GM19395 (cell line): ENCODE measurements around the gene RNF138.
"Not testable (repeated sequence)": the region's sequence is repeated elsewhere in the genome, so short reads cannot be mapped to it uniquely, and the experiment has no call there.

Source experiments
- ATAC-seq: cut with Tn5 transposase; IDR thresholded peaks from one replicate; pipeline ENCODE4 v1.9.1; 2021; ENCODE audit warnings: mild to moderate bottlenecking, moderate library complexity; ENCODE audit not compliant: unreplicated experiment

RNF138 gene

DNA sequence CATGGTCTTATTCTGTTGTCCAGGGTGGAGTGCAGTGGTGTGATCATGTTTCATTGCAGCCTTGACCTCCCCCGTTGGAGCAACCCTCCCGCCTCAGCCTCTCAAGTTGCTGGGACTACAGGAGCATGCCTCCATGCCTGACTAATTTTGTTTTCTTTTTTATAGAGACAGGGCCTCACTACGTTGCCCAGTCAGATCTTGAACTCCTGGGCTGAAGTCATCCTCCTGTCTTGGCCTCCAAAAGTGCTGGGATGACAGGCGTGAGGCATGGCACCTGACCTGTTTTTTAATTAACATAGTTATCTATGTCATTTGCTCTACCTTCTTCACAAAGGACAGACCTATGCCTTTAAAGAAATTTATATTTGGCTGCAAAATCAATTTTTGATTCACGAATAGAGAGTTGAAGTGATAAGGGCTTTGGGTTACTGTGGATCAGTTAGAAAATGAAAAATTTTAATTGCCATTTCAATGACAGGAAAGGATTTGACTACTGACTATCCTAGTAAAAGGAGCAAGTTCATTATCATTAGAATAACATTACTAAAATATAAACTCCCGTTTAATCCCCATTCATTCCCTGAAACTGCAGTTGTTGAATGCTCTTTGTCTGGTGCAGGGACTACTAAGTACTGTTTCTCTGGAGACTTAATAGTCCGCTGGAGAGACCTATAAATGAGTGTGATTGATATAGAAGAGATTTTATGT is 3.7 kb downstream of the RNF138 start:
- no peak for ATAC-seq

DNA sequence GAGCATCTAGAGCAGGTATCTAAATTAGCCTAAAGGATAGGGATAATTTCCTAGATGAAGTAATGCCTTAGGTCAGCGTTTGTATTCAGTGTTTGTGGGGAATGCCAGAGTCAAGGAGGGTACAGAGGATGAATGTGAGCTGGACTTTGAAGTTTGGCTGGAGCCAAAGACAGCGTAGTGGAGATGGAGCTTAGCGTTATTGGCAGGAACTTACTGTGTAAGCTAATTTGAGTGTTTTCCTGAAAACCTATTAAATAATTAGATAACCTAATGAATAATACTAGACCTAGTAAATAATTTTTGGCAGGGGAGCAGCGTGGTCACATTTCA is 4.2 kb downstream of the RNF138 start:
- ATAC-seq: no peak

DNA sequence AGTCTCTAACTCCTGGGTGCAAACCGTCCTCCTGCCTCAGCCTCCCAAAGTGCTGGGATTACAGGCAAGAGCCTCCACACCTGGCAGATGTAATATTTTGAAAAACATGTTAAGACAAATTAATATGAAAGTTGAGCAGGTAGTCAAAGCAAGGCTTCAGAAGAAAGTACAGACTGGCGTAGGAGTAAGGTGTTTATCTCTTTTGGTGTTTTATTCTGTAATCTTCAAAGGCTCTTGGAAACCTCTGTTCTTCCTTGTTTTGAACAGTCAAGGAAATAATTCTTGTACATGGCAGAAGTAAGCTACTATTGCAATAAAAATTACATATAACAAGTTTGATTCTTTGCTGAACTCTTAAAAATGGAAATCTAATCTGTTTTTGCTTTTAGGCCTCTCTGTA is 5.3 kb downstream of the RNF138 start:
- ATAC-seq: no peak

DNA sequence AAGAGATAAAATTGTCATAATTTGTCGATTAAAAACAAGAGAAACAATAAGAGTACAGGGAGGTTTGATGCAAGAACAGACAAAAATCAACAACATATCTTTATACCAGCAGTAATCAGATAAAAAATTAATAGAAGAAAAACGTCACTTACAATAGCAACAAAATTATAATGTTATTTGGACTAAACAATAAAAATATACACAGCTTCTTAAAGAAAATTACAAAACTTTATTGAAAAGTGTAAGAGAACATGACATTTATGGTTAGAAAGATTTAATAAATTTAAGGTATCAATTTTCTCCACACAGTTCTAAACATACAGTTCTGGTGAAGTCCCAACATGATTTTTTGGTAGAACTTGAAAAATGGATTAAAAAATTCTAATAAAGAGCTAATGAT is 12.8 kb downstream of the RNF138 start:
- no peak for ATAC-seq

DNA sequence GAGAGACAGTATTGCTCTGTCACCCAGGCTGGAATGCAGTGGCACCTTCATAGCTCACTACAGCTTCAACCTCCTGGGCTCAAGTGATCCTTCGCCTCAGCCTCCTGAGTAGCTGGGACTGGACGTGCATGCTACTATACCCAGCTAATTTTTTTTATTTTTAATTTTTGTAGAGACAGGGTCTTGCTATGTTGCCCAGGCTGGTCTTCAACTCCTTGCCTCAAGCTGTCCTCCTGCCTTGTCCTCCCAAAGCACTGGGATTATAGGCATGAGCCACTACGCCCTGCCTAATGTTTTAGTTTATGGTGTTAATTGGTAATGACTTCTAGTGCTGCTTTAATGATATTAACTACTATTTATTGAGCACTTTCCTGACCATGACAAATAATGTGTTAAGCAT is 18.3 kb downstream of the RNF138 start:
- ATAC-seq: no peak

DNA sequence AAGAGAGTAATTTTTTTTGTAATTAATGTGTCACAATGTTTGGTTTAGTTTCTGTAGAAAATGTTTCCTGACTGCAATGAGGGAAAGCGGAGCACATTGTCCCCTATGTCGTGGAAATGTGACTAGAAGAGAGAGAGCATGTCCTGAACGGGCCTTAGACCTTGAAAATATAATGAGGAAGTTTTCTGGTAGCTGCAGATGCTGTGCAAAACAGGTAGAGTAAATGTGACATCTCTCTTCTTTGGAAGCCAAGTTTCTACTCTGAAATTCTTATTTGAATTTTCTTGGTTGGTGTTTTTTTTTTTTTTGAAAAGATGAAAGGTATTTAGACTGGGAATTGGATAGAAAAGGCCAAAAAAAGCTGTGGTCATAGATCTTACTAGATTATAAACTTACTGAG is 20.0 kb downstream of the RNF138 start:
- no peak for ATAC-seq

DNA sequence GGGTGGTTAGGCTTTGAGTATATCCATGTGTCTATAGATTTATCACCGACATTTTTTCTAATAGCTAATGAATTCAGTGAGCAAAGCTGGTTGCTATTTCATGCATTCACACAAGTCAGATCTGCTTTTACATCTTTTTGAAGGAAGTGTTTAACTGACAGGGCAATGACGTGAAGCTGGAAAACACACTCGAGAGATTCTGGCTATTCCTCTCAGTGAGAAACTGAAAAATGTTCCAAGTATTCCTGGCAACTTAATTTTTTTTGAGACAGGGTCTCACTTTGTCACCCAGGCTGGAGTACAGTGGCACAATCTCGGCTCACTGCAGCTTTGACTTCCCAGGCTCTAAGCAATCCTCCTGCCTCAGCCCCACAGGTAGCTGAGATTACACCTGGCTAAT is 21.2 kb downstream of the RNF138 start:
- ATAC-seq: no peak

DNA sequence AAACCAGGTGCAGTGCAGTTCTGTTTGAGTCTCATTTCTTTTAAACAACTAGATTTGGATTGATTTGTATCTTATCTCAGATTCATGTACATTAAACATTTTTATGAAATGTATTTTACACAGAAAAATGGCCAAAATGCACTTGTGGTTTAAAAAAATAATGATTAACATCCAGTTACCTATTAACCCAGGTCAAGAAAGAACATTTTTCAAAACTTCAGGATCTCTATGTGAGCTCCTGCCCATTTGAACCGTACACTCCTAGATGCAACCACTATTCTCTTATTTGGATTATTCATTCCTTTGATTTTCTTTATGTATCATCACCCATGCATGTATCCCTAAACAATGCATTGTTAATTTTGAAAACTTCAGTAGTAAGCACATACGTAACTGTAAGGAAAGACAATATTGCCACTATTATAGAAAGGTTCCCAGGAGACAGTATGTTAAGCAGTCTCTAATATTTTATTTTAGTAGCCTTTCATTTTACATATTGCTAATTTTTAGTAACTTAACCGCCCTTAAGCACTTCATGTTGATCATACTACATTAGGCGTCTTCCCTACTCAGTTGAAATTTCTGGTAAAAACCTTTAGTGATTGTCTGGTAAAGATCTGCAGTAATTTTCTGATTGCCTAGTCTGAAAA is 22.7 kb downstream of the RNF138 start:
- no peak for ATAC-seq

DNA sequence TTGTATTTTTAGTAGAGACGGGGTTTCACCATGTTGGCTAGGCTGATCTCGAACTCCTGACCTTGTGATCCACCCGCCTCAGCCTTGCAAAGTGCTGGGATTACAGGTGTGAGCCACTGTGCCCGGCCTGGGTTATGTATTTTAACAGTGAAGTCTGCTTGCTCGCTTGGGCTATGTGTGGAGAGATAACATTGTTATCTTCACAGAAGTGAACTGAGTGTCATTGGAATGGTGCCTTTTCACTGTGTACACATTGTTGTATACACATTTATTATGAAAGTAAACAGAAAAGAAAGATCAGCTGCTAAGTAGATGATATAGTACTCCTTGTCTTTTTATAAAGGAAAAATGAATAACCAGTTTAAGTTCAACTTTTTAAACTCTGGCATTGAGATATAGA is 30.4 kb downstream of the RNF138 start:
- no peak for ATAC-seq

DNA sequence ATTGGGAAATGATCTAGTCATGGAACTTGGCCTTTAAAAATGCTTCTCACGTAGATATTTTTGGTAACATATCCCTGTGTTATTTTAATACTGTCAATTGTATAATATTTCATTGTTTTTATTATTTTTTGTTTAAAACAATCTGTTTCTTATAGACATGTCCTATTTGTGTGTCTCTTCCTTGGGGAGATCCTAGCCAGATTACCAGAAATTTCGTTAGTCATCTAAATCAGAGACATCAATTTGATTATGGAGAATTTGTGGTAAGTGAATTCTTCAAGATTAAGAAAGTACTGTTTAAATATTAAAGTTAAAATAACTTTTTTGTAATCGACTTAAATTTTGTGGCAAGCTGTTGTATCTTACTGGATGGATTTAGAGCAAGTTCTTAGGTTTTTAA is 34.9 kb downstream of the RNF138 start:
- ATAC-seq: no peak

DNA sequence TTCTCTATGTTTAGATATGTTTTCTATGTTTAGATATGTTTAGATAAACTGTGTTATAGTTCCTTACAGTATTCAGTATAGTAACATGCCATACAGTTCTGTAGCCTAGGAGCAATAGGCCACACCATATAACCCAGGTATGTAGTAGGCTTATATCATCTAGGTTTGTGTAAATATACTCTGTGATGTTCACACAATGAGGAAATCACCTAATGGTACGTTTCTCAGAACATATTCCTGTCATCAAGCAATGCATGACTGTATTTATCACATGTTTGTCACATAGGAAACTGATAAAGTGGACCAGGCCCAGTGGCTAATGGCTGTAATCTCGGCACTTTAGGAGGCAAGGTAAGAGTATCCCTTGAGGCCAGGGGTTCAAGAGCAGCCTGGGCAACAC is 44.0 kb downstream of the RNF138 start:
- no peak for ATAC-seq

DNA sequence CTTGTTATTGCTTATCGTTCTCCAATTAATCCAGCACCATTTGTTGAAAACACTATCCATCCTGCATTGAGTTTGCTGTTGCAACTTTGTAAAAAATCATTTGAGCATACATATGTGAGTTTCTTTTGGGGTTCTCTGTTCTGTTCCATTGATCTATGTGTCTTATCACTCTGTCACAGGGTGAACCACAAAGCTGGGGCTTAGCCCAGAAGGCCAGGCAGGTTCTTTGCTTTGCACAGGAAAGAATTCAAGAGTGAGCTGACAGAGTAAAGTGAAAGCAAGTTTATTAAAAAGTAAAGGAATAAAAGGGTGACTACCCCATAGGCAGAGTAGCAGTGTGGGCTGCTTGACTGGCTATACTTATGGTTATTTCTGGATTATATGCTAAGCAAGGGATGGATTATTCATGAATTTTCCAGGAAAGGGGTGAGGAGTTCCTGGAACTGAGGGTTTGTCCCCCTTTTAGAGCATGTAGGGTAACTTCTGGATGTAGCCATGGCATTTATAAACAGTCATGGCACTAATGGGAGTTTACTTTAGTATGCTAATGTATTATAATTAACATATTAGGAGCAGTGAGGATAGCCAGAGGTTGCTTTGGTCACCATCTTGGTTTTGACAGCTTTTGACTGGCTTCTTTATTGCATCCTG is 46.8 kb downstream of the RNF138 start:
- no peak for ATAC-seq

DNA sequence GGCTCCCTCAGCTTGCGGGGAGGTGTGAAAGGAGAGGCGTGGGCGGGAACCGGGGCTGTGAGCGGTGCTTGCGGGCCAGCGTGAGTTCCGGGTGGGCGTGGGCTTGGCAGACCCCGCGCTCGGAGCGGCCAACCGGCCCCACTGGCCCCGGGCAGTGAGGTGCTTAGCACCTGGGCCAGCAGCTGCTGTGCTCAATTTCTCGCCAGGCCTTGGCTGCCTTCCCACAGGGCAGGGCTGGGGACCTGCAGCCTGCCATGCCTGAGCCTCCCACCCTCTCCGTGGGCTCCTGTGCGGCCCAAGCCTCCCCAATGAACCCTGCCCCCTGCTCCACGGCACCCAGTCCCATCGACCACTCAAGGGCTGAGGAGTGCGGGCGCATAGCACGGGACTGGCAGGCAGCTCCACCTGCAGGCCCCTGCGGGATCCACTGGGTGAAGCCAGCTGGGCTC is 48.2 kb downstream of the RNF138 start:
- ATAC-seq: no peak

DNA sequence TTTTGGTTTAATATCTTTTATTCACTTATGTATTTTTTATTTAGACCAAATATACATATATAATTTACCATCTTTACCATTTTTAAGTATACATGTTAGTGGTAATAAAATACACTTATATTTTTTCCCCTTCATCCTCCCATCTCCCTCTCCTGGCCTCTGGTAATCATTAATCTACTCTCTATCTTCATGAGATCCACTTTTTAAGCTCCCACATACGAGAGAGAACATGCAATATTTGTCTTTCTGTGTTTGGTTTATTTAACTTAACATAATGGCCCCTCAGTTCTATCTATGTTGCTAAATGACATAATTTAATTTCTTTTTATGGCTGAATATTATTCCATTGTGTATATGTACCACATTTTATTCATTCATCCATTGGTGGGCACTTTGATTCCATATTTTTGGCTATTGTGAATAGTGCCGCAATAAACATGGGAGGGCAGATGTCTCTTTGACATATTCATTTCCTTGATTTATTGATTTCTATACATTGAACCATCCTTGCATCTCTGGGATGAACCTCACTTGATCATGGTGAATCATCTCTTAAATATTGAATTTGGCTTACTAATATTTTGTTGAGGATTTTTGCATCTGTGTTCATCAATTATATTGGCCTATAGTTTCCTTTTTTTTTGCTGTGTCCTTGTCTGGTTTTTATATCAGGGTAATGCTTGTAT is 56.7 kb downstream of the RNF138 start:
- ATAC-seq: no peak

DNA sequence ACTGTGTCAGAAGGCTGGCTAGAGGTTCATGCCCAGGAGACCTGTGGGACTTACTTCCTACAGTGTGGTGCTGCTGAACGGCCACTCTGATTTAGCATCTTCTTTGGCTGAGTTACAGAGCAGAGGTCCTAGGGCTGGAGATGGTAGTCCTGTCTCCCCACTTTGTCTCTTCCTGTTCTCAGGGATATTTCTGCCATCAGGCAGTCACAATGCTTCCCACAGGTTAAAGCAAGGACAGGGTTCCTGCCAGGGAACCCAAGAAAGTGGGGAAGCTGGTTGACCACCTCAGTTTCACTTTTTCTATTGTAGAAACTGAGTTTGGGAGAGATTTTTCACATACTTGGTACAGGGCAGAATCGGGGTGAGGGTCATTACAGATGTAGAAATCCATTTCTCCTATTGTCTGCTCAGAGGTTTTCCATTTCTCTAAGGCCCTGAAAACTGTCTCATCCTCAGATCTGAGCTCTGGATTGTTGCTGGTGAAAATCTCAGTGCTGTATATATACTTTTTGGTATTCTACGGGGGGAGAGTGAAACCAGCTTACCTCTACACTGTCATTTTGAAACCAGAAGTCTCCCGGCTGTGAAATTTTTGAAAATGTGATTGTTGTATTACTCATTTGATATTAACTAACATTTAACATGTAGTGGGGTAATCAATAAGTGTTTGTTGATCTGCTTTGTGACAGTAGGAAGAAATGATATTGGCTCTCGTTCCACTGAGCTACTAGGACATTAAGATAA is 61.2 kb downstream of the RNF138 start:
- peak; percentile 93 for ATAC-seq

DNA sequence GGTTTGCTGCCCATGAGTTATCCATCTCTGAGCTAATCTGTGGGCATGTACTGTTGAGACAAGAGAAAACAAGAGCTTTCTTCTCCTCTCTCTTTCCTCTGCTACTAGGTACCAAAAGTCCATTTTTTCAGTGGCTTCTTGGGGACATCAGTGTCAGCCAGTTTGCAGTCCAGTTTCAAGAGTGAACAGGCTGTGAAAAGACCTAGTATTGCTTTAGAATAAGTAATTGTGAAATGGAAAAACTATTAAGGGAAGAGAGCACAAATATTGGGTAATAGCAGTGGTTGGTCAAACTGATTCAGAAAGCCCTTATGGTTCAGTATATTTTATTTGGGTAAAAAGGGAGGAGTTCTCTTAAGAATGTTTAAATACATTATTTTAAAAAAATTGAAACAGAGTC is 65.2 kb downstream of the RNF138 start:
- no peak for ATAC-seq

DNA sequence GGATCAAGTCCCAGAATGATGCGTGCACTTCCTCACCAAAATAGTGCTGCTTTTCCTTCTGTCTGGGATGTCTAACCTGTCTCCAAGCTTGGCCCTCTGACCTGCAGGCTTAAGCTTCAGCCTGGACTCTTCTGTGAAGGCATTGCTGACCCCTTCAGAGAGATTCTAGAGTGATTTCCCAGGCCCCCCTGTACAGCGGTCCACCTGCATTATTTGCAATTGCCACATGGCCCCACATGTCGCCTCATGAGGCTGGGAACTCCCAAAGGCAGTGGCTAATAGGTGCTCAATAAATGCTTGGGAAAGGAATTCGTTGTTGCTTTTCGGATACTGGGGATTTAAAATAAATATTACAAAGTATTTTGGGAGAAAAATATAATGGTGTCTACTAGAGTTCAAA is 65.9 kb downstream of the RNF138 start:
- ATAC-seq: no peak

DNA sequence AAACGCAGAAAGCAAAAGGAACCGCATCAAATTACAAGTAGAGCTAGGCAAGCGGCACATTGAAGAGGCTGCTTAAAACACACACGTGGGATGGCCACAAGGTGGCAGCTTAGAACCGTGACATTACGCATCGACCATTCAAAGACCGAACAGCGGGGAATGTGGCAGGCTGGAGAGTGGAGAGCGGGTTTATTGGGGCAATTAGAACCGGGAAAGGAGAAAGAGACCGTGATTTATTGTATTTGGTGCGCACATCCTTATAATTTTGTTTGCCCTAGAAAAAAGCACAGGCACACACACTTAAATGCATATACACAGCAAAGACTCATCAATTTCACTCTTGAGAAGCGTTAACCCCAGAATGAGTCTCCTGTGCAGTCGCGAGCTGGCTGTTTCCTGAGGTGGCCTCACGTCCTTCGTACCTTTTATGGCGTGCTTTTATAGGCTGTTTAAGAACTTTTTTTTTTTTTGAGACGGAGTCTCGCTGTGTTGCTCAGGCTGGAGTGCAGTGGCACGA is 66.5 kb downstream of the RNF138 start:
- peak; percentile 91 for ATAC-seq

DNA sequence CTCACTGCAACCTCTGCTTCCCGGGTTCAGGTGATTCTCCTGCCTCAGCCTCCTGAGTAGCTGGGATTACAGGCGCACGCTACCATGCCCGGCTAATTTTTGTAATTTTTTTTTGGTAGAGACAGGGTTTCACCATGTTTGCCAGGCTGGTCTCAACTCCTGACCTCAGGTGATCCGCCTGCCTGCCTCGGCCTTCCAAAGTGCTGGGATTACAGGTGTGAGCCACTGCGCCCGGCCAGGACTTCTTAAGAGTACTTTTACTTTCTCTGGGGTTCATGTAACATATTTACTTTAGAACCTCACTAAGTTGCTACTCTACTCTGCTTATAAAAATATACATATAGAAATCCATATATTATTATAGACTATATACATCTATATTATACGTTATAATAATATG is 67.0 kb downstream of the RNF138 start:
- not testable (repeated sequence) for ATAC-seq

DNA sequence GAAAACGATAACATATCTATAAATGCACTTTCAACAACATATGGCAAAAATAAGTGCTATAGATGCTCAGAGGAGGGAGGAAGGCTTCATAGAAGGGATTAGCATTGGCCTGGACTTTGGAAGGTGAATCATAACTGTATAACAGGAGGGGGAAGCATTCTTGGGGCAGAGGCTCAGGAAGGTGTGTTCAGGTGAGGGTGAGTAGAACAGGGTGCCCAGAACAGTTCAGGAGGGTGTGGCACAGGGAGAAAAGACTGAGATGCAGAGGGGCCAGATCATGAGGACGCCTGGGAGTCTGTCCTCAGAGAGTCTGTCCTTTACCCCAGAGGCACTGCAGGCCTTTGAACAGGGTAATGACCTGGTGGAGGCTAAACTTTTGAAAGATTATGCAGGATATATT is 68.9 kb downstream of the RNF138 start:
- ATAC-seq: no peak
